ENCODE data around the gene SKIC3. TPM values are rescaled to one million over a fixed set of nuclear protein-coding genes. Genes with fewer than 3 reads are reported as not detected.

Gene SKIC3
- total and polyA plus RNA-seq, 2 donors from 2014 or later, result 13.3 to 72.9 TPM

- DNase-seq (no peak), FAIRE-seq (no peak)
- Histone ChIP-seq H3K9me3 (ENCODE audit: control insufficient read depth in 2 of 3, insufficient read depth in 1 of 3, low read length in 3 of 3) (no peaks in the 10 kb centered on the region), H3K36me3 (ENCODE audit: control insufficient read depth in 2 of 3, insufficient read depth in 3 of 3, low read length in 3 of 3) (peaks cover 5 to 29% (median 12%) of the 10 kb centered on the region in 3 donors), H3K27me3 (ENCODE audit: control insufficient read depth, insufficient read depth, low read length) (no peaks in the 10 kb centered on the region), H3K27ac (ENCODE audit: low read depth in 2 of 2, low read length in 2 of 2) (no peak overlapping the region), H3K4me3 (ENCODE audit: low read length in 3 of 3) (no peak overlapping the region), H3K4me1 (ENCODE audit: control insufficient read depth in 2 of 3, insufficient read depth in 2 of 3, low read depth in 1 of 3, low read length in 3 of 3) (no peaks in the 10 kb centered on the region), H3K9ac (ENCODE audit: low read length in 3 of 3) (no peak overlapping the region)
- intact Hi-C loops (cut with DNase I), result no loop called here
- TF ChIP-seq CTCF (IDR thresholded peaks at IDR 0.05; ENCODE audit: borderline replicate concordance, extremely low read depth, insufficient read depth), result no peak
Measured at GRCh38 chr5:95528565-95528964, 26.2 kb downstream of the SKIC3 start.

- H3K9me3 ChIP-seq (ENCODE audit: control insufficient read depth in 2 of 3, insufficient read depth in 1 of 3, low read length in 3 of 3), result no peaks in the 10 kb centered on the region
- no peak overlapping the region for H3K27ac ChIP-seq (ENCODE audit: low read depth in 2 of 2, low read length in 2 of 2)
- intact Hi-C loops (cut with DNase I), result no loop called here
- no peaks in the 10 kb centered on the region for H3K4me1 ChIP-seq (ENCODE audit: control insufficient read depth in 2 of 3, insufficient read depth in 2 of 3, low read depth in 1 of 3, low read length in 3 of 3)
- H3K4me3 ChIP-seq (ENCODE audit: low read length in 3 of 3), result no peak overlapping the region
- H3K36me3 ChIP-seq (ENCODE audit: control insufficient read depth in 2 of 3, insufficient read depth in 3 of 3, low read length in 3 of 3), result peaks cover 5 to 29% (median 14%) of the 10 kb centered on the region in 3 donors
- no peaks in the 10 kb centered on the region for H3K27me3 ChIP-seq (ENCODE audit: control insufficient read depth, insufficient read depth, low read length)
- no peak for TF ChIP-seq CTCF (IDR thresholded peaks at IDR 0.05; ENCODE audit: borderline replicate concordance, extremely low read depth, insufficient read depth)
- FAIRE-seq (no peak), DNase-seq (no peak)
- H3K9ac ChIP-seq (ENCODE audit: low read length in 3 of 3), result no peak overlapping the region
Measured at GRCh38 chr5:95526871-95527270, 27.9 kb downstream of the SKIC3 start.

GRCh38 chr5:95524423-95524822 lies 30.4 kb downstream of the SKIC3 start:
- no peak overlapping the region for H3K9ac ChIP-seq (ENCODE audit: low read length in 3 of 3)
- H3K4me3 ChIP-seq (ENCODE audit: low read length in 3 of 3), result no peak overlapping the region
- DNase-seq, result no peak
- TF ChIP-seq CTCF (IDR thresholded peaks at IDR 0.05; ENCODE audit: borderline replicate concordance, extremely low read depth, insufficient read depth), result no peak
- H3K27me3 ChIP-seq (ENCODE audit: control insufficient read depth, insufficient read depth, low read length), result no peaks in the 10 kb centered on the region
- H3K9me3 ChIP-seq (ENCODE audit: control insufficient read depth in 2 of 3, insufficient read depth in 1 of 3, low read length in 3 of 3), result no peaks in the 10 kb centered on the region
- H3K4me1 ChIP-seq (ENCODE audit: control insufficient read depth in 2 of 3, insufficient read depth in 2 of 3, low read depth in 1 of 3, low read length in 3 of 3), result no peaks in the 10 kb centered on the region
- H3K27ac ChIP-seq (ENCODE audit: low read depth in 2 of 2, low read length in 2 of 2), result no peak overlapping the region
- no peak for FAIRE-seq
- intact Hi-C loops (cut with DNase I), result no loop called here
- peaks cover 5 to 29% (median 11%) of the 10 kb centered on the region in 3 donors for H3K36me3 ChIP-seq (ENCODE audit: control insufficient read depth in 2 of 3, insufficient read depth in 3 of 3, low read length in 3 of 3)

GRCh38 chr5:95520206-95520605 lies 34.6 kb downstream of the SKIC3 start:
- no peak for FAIRE-seq
- TF ChIP-seq CTCF (IDR thresholded peaks at IDR 0.05; ENCODE audit: borderline replicate concordance, extremely low read depth, insufficient read depth), result no peak
- Histone ChIP-seq H3K9me3 (ENCODE audit: control insufficient read depth in 2 of 3, insufficient read depth in 1 of 3, low read length in 3 of 3) (no peaks in the 10 kb centered on the region), H3K4me1 (ENCODE audit: control insufficient read depth in 2 of 3, insufficient read depth in 2 of 3, low read depth in 1 of 3, low read length in 3 of 3) (no peaks in the 10 kb centered on the region), H3K9ac (ENCODE audit: low read length in 3 of 3) (no peak overlapping the region), H3K4me3 (ENCODE audit: low read length in 3 of 3) (no peak overlapping the region), H3K27me3 (ENCODE audit: control insufficient read depth, insufficient read depth, low read length) (no peaks in the 10 kb centered on the region), H3K27ac (ENCODE audit: low read depth in 2 of 2, low read length in 2 of 2) (no peak overlapping the region), H3K36me3 (ENCODE audit: control insufficient read depth in 2 of 3, insufficient read depth in 3 of 3, low read length in 3 of 3) (peaks cover 2 to 12% (median 6%) of the 10 kb centered on the region in 3 donors)
- DNase-seq, result no peak
- intact Hi-C loops (cut with DNase I), result no loop called here
